HG03575 (cell line): ENCODE measurements around the gene RICTOR.
A peak's percentile ranks its signal among the peaks of the same experiment; 100 is the strongest.

Source experiments
- ATAC-seq: cut with Tn5 transposase; IDR thresholded peaks from one replicate; pipeline ENCODE4 v1.9.1; 2021; ENCODE audit not compliant: unreplicated experiment, insufficient number of reproducible peaks, low FRiP score; ENCODE audit errors: extremely low read depth

The RICTOR gene

DNA sequence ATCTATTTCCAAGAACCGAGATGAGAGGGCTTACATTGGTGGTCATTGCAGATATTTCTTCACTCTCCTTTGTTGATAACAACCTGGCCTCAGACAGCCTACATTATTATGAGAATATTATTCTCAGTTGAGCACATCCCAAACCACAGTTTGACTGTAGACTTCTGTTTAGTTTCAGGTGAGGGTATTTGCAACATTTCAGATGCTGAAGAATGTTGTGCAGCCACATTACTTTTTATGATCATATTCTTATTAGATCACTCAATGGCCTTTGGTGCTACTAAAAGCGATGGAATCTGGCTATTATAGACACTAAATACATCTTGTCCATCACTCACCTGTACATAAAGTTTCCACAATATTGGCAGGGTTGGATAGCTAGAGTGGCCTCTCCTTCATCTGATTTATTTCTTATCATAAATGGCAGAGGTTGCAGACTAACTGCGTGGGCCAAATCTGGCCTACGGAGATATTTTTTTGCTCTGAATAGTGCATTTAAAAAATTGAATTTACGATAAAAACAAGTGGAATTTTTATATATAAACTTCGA, 26.2 kb upstream of the RICTOR start:
- ATAC-seq = no peak

DNA sequence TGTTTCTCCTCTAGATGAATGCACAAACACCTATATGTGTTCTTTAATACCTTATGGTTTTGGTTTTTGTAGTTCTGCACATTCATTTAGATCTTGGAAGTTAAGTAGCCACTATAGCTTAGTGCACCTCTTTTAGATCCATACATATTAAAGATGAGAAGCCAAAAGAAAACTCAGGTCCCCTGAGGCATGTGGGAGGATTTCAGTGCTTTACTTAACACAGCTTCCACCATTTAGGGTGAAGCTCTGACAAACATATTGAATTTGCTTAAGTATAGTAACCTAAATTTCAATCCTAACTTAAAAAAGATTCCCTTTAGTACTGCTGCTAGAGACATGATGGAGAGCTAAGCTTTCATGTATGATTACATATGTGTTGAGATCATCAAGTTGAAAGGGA, 25.6 kb upstream of the RICTOR start:
- ATAC-seq = no peak

DNA sequence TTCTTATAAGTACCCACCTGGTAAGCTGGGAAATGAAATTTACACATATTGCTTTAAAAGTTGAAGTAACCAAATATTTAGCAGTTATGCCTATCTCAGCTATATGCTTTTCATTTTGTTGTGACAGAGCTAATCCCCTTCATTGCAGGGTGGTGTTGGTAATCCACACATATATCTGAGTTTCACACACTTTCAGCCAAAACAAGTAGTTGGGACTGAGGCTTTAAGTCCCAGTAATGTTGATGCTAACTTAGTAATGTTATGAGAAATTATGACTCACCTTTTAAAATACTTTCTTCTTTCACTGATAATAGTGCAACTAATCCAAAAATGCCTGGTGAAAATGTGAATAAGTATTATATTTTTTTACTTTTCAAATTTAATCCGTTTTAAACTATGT, 19.2 kb upstream of the RICTOR start:
- no peak for ATAC-seq

DNA sequence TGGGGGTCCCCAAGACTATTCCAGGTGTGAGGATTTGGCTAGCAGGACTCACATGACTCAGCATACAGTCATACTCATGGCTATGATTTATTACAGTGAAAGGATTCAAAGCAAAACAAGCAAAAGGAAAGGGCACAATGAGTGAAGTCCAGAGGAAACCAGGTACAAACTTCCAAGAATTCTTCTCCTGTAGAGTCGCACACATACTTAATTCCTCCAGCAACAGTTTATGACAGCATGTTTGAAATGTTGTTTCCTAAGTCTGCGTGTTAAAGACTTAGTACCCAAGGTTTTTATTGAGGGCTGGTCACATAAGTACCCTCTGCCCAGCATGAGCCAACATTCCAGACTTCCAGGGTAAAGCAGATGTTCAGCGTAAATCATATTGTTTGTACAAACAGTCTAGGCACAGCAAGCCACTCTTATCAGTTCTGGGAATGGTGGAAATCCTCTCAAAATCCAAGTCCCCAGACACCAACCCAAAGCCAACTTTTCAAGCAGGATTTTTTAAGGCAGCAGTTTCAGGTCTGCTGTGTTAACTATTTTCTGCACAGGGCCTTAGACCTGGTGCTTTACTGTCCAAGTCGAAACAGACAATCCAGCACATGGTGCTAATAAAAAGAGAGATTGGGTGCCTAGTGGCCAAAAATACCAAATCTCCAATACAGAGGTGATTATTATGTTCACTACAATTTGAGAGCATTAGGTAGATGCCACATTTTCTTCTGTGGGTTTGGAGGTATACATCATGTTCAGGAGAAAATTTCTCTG, 18.6 kb upstream of the RICTOR start:
- ATAC-seq = no peak

DNA sequence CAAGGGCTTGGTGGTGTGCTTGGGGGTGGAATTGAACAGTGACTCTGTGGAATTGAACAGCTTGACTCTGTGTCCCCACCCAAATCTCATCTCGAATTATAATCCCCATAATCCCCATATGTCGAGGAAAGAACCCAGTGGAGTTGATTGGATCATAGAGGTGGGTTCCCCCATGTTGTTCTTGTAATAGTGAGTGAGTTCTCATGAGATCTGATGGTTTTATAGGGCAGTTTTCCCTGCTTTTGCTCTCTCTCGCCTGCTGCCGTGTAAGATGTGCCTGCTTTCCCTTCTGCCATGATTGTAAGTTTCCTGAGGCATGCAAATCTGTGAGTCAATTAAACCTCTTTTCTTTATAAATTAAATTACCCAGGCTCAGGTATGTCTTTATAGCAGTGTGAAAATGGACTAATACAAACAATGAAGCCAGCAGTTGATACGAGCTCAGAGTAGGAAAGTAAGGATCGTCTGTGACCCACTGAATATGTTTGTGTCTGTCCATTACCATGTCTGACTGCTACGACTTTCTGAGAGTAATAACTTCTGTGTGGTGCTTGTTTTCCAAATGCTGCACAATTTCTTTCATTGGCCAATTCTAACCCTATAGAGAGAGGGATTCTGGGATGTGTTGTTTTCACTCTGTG, 17.9 kb upstream of the RICTOR start:
- no peak for ATAC-seq

DNA sequence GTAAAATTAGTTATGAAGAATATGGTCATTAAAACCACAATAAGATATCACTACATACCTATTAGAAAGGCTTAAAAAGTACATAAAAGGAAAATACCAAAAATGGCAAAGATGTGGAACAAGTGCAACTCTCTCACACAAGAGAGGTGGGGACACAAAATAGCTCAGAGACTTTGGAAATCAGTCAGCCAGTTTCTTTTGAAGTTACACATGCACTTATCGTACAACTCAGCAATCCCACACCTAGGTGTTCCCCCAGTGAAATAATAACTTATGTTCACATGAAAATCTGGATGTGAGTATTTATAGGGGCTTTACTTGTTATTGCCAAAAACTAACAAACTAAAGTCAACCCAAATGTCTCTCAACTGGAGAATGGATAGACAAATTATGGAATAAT, 9.8 kb upstream of the RICTOR start:
- no peak for ATAC-seq

DNA sequence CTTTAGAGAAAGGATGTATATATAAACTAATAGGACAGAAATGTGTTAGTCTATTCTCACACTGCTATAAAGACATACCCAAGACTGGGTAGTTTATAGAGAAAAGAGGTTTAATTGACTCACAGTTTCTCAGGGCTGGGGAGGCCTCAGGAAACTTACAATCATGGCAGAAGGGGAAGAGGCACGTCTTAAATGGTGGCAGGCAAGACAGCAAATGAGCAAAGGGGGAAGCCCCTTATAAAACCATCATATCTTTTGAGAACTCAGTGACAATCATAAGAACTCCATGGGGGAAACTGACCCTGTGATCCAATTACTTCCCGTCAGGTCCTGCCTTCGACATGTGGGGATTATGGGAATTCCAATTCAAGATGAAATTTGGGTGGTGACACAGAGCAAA, 8.8 kb upstream of the RICTOR start:
- no peak for ATAC-seq

DNA sequence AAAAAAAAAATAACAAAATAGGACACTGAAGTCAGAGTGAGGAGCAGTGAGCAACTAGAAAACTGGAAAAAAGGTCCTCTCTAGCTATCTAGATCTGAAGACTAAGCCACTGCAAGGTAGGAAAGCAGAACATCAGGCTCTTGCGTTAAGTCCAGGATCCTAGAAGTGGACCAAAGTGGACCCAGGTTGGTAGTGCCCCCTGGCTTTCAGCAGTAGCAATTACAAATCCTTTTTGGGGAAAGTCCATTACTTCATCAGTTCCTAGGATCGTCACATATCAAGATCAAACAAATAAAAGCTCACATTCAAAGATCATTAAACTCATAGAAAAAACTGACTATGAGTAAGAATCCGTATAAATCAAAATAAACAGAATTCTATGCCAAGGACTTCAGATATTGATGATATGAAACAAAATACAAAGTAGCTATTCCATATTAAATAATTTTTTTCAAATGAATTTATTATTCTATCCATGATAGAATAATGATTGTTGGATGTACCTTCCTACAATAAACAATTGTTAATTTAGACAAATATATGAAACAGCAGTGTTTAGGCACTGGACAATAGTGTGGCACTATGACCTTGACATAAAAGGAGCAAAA, 6.5 kb upstream of the RICTOR start:
- ATAC-seq = no peak

DNA sequence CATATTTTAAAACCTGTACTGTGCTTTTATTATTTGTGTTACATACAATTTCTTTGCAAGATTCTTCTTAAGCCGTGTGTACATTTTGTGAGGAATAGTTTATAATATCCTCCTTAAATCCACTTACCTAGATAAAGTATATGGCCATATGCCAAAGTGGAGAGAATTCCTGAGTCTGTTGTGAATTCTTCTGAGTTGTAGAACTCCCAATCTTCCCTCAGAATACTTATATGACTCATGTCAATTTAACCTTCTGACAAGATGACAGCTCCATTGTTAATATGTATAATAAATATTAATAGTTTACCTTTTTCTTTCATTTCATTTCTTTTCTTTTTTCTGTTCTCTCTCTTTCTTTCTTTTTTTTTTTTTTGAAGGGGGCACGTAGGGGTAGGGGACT, 6.0 kb upstream of the RICTOR start:
- ATAC-seq = no peak

DNA sequence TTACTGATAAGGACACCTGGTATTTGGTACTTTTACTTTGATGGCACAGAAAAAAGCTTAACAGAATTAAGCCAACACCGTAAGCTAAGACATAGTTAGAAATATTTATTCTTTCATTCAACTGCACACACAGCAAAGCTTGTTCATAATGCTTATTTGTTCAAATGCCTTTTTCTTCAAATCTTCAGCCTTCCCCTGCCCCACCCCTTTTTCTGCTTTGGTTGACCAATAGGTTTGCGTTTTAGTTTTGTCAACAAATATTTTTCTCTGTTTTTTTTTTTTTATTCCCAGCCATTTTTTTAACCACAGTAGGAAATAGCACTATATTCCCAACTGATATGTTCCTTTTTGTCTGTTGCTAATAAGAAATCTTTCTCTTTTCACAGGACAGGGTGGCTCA, 4.9 kb upstream of the RICTOR start:
- ATAC-seq = no peak

DNA sequence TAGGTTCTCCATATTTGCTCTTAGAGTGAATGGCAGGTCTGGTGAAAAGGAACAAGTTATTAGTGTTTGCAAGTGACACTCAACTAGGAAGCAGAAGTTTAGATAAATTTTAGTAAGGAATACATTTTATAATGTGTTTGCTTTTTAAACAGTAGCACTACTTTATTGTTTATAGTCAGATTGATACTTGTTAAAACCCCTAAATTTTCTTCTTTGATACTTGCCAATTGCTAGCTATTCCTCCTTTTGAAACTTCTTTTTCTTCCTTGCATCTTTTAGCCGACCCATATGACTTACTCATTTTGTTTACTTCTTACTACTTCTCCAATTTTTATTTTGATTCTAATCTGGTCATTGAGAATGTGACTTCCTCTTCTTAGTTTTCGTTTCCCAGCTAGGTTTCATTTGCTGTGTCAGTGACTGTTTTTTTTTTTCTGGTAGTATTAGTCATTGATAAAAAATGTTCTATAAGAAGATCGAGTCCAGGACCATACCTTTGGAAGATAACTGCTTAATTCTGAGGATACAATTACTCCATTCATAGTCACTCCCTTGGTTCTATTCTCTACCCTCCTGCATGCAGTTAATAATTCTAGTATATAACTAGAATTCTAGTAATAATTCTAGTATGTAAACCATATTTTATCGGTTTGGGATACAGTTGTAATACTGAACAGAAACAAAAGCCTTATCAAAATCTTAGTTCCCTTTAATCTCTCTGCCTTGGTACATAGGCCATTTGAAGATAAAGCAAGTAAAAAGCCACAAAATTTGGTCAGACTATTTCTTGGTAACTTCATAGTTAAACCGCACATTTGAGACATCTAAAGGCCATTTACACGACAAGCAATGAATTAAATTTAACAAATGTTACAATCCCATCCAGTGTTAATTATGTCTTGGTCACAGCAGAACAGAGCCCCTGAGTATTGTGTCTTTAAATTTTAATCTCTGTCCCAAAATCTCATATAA, 2.8 kb upstream of the RICTOR start:
- ATAC-seq = peak; percentile 39

DNA sequence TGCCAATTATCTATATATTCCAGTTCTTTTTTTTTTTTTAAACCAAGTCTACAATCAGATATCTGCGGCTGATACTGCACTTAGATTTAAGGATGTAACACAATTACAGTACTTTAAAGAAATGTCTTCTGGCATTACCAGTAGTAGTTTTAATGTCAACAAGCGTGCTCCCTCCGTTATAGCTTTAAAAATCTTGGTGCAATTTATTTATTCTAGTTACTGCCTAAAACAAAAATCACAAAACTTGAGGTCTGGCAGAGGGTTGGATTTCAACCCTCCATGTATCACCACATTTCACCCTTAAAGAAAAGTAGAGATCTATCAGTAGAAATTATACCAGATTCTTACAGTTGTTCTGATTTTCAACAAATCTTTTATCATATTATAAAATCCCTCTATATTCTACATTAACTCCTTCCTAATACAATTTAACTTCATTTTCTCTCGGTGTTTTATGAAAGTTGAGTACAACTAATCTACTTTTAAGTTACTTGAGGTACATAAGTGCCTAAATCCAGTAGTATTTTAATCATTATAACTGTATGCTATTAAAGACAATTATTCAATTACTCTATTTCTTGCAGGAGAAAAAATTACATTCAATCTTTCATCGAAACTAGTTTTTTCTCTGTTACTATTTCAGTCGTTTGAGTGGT, 2.0 kb upstream of the RICTOR start:
- ATAC-seq = no peak

DNA sequence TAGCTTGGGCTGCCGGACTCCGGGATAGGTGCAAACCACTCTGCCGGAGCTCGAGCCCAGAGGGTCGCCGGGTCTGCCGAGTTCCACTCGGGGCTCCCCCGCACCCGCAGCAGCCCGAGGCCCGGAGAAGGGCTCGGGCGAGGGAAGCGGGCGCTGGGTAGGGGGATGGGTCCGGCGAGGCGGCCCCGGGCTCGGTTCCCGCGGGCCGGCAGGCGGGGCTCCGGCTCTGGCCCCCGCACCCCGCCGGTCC, 507 bp downstream of the RICTOR start:
- no peak for ATAC-seq

DNA sequence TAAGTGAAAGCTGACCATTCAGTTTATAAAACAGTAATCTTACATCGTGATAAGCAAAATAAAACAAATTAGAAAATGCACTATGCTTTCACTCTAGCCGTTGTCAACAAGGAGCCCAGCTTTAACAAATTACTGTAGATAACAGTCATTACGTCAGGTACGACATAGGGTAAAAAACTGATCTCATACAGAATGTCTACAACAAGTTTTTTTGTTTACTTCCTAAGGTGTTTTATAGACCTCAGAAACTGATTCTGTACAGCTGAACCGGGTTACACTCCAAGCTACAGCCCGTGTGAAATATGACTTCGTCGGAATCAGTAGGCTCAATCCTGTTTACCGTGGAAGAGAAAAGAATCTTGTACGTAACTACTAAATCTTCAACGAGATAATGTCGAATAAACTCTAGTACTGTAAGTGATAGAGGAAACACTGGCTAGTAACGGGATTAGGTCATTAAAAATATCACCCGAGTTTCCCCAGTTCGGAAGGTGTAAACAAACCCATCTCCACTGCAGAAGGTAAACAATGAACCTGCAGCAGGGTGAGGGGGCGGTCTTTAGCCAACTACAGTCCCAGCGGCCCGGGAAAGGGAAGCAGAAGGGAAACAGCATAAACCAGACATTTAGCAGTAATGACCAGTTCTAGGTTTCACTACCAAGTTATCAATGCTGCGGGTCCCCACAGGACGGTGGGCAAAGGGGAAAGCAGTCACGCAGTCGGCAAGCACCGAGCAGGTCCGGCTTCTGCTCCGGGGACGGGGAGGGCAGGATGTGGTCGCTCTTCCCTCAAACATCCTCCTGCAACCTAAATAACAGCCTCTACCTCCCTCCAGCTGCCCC, 1.1 kb downstream of the RICTOR start:
- no peak for ATAC-seq

DNA sequence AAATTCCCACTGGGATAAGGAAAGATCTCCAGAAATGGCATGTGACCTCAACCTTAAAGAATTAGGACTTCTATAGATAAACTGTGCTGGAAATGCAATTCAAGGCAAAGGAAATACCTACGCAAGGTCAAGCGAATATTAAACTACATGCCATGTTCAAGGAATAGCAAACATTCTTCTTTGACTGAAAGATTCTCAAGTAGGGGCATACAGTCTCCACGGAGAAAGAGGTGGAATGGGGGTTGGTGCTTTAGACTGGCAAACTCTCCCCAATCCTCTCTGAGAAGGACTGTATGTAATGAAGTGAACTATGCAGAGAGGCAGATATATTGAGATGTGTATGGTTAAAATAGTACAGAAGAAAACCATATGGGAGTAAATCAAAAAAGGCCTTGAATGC, 6.1 kb downstream of the RICTOR start:
- no peak for ATAC-seq

DNA sequence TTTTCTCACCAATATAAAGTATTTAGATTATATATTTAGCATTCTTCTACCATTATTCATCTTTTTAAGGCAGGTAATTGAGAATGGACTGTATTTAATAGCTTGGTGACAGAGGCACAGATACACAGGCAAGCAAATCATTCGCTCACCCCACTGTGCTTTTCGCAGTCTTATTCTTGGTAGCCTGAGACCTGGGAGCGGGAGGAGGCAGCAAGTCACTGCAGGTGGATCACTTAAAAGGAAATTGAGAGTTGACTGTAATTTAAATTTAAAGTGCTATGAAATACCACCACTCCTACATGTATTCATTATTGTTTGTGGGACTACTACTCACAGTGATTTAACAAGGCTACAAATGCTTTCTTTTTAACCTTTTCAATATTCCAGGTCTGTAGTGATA, 9.7 kb downstream of the RICTOR start:
- ATAC-seq = no peak

DNA sequence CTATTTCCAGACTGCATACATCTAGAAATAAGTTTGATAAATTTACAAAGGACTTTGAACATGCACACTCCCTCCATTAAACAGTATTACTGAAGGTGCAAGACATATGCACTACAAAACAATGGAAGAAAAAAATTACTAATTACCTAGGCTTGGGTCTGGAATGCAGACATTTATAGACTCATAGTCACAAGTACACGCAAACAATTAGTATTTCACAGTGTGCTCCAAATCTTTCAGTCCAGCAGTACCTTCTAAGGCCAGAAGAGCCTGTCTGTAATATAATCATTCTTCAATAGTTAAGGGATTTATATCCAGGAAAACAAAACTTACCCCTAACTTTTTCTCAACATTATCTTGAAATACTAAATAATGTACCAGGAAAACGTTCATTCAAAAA, 11.2 kb downstream of the RICTOR start:
- ATAC-seq = no peak

DNA sequence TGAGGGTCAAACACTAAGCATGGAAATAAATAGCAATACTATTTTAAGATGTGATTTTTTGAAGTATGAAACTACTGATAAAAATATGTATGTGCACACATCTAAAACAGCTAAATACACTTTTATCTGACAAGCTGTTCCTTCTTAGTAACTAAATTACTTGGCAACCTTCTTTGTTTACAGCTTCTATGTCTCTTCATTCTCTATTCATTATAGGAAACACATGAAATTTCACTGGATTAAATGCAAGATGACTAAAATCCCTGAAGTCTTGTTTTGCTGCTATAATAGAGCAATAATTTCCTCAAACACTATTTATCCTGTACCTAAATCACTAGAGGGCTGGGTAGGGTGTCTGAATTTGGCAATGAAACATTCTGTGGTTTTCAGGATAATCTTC, 11.7 kb downstream of the RICTOR start:
- no peak for ATAC-seq
